Activated naive CD4-positive, alpha-beta T cell treated with anti-CD3 and anti-CD28 coated beads, Interleukin-2, amount 50 U/mL, for 16 hours (primary cell): ENCODE results near the gene CCBE1.

Source experiments
- DNase-seq: peaks from one replicate; pipeline ENCODE4 v3.0.0-alpha.2; 2020

The CCBE1 gene

GRCh38 chr18:59481436-59481835 is 215.8 kb downstream of the CCBE1 start:
- DNase-seq: no peak

- DNase-seq: no peak
These were observed 217.4 kb downstream of the CCBE1 start for GRCh38 chr18:59479776-59480175.

GRCh38 chr18:59478591-59478990 is 218.6 kb downstream of the CCBE1 start:
- DNase-seq: no peak

GRCh38 chr18:59477849-59478248 is 219.4 kb downstream of the CCBE1 start:
- no peak for DNase-seq

- no peak for DNase-seq
These were observed 226.6 kb downstream of the CCBE1 start for GRCh38 chr18:59470561-59471121.

- DNase-seq: no peak
These were observed 227.6 kb downstream of the CCBE1 start for GRCh38 chr18:59469463-59470180.

GRCh38 chr18:59468821-59469220 is 228.4 kb downstream of the CCBE1 start:
- no peak for DNase-seq

GRCh38 chr18:59467497-59467896 is 229.7 kb downstream of the CCBE1 start:
- DNase-seq: no peak

GRCh38 chr18:59466980-59467379 is 230.2 kb downstream of the CCBE1 start:
- DNase-seq: no peak

- DNase-seq: no peak
These were observed 232.7 kb downstream of the CCBE1 start for GRCh38 chr18:59464486-59464885.

GRCh38 chr18:59461171-59461570 is 236.1 kb downstream of the CCBE1 start:
- DNase-seq: no peak

GRCh38 chr18:59460072-59460420 is 237.2 kb downstream of the CCBE1 start:
- no peak for DNase-seq

- no peak for DNase-seq
These were observed 237.7 kb downstream of the CCBE1 start for GRCh38 chr18:59459369-59460071.

GRCh38 chr18:59458575-59458974 is 238.6 kb downstream of the CCBE1 start:
- no peak for DNase-seq

GRCh38 chr18:59456657-59457056 is 240.6 kb downstream of the CCBE1 start:
- DNase-seq: no peak

GRCh38 chr18:59455728-59456276 is 241.4 kb downstream of the CCBE1 start:
- DNase-seq: no peak

GRCh38 chr18:59454909-59455727 is 242.1 kb downstream of the CCBE1 start:
- no peak for DNase-seq

- no peak for DNase-seq
These were observed 243.7 kb downstream of the CCBE1 start for GRCh38 chr18:59453468-59453961.

- no peak for DNase-seq
These were observed 245.3 kb downstream of the CCBE1 start for GRCh38 chr18:59451963-59452362.

- DNase-seq: no peak
These were observed 246.2 kb downstream of the CCBE1 start for GRCh38 chr18:59451073-59451472.

GRCh38 chr18:59448546-59448945 is 248.7 kb downstream of the CCBE1 start:
- DNase-seq: no peak

GRCh38 chr18:59446012-59446411 is 251.2 kb downstream of the CCBE1 start:
- DNase-seq: no peak
